GM12892 (cell line): ENCODE data around the gene PGAM5.

Source experiments
- DNase-seq: peaks from one replicate; pipeline ENCODE4 v3.0.0; 2011; ENCODE audit not compliant: insufficient read length
- FAIRE-seq: peaks from 2 replicates; lab custom pipeline; 2011; peaks lifted over from hg19 to GRCh38; lab: Jason Lieb, UNC
- POLR2A ChIP-seq: IDR thresholded peaks from 2 replicates; pipeline ENCODE4 v1.6.1; 2011; ENCODE audit warnings: low read depth, low read length, control low read depth
- POLR2AphosphoS5 ChIP-seq: IDR thresholded peaks from 2 replicates; pipeline ENCODE4 v1.6.1; 2011; ENCODE audit warnings: low read depth, low read length, control low read depth
- TAF1 ChIP-seq: IDR thresholded peaks from 2 replicates; pipeline ENCODE4 v1.6.1; 2011; ENCODE audit warnings: low read depth, mild to moderate bottlenecking, control low read depth, low read length, borderline replicate concordance

Gene PGAM5

DNA sequence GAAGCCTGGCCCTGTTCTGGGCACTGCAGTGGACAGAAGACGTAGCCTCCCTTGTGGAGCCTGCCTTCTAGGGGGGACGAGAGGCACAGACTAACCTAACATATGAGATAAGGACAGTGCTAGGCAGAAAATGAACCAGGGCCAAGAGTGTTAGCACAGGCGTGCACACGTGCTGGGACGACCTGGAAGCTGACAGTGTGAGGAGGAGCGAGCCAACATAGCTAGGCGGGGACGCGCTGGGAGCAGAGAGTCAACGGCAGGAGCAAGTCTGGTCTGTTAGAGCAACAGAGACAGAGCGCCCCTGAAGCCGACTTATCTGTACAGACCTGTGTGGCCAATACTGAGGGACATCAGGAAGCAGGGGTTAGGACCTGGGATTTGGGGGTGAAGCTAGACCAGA, 15.2 kb upstream of the PGAM5 start:
- DNase-seq = no peak
- no peak for FAIRE-seq
- TF ChIP-seq TAF1 = no peak
- TF ChIP-seq POLR2AphosphoS5 = no peak
- TF ChIP-seq POLR2A = no peak

DNA sequence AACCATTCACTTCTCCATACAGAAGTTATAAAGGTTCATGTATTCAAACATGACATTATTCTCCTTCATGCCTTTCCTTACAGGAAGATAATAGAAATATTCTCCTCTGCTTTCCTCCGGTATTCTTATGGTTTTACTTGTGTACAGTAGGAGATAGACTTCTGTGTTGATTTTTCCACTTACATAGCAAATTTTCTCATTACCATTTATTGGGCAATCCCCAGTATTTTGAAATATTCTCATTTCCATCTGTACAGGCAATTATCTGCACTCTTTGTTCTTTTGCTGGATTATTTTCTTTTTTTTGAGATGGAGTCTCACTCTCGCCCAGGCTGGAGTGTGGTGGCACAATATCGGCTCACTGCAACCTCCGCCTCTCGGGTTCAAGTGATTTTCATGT, 12.3 kb upstream of the PGAM5 start:
- TF ChIP-seq POLR2A (no peak), POLR2AphosphoS5 (no peak), TAF1 (no peak)
- FAIRE-seq (no peak), DNase-seq (no peak)

GRCh38 chr12:132700212-132700822, 10.3 kb upstream of the PGAM5 start:
- peak; percentile 79 for FAIRE-seq
- no peak for DNase-seq
- TF ChIP-seq POLR2A (no peak), POLR2AphosphoS5 (no peak), TAF1 (no peak)

- no peak for DNase-seq
- no peak for FAIRE-seq
- TF ChIP-seq POLR2A = no peak
- no peak for TF ChIP-seq POLR2AphosphoS5
- no peak for TF ChIP-seq TAF1
These were observed 8.0 kb upstream of the PGAM5 start for GRCh38 chr12:132702640-132703039.

GRCh38 chr12:132703641-132704040, 7.0 kb upstream of the PGAM5 start:
- no peak for DNase-seq
- no peak for FAIRE-seq
- no peak for TF ChIP-seq TAF1
- TF ChIP-seq POLR2AphosphoS5 = no peak
- TF ChIP-seq POLR2A = no peak

- no peak for DNase-seq
- TF ChIP-seq POLR2AphosphoS5 (no peak), POLR2A (no peak), TAF1 (no peak)
- no peak for FAIRE-seq
These were observed 3.4 kb upstream of the PGAM5 start for GRCh38 chr12:132707241-132707640.

- FAIRE-seq (no peak), DNase-seq (no peak)
- TF ChIP-seq TAF1 = no peak
- TF ChIP-seq POLR2AphosphoS5 = no peak
- no peak for TF ChIP-seq POLR2A
These were observed 2.5 kb upstream of the PGAM5 start for GRCh38 chr12:132708150-132708549.

DNA sequence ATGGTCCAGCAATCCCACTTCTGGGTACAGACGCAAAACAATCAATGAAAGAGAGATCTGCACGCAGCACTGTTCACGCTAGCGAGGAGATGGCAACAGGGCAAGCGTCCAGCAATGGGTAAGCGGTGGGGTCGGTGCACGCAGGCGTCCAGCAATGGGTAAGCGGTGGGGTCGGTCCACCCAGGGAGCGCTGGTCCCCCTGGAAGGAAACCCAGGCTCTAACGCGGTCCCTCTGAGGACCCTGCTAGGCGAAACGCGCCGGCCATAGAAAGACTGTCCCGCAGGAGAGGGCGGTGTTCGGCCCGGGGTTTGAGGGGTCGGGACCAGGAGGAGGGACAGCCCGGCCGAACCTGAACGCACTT, 618 bp upstream of the PGAM5 start:
- DNase-seq (no peak), FAIRE-seq (no peak)
- TF ChIP-seq POLR2AphosphoS5 (no peak), TAF1 (no peak), POLR2A (no peak)

- DNase-seq (no peak), FAIRE-seq (peak; percentile 44)
These were observed 620 bp downstream of the PGAM5 start for GRCh38 chr12:132711080-132711843.

GRCh38 chr12:132713123-132713522, 2.5 kb downstream of the PGAM5 start:
- FAIRE-seq (no peak), DNase-seq (no peak)
- TF ChIP-seq TAF1 (no peak), POLR2A (no peak), POLR2AphosphoS5 (no peak)

More at GRCh38 chr12:132711080-132711843, 620 bp downstream of the PGAM5 start:
- no peak for TF ChIP-seq POLR2A
- TF ChIP-seq POLR2AphosphoS5 = no peak
- no peak for TF ChIP-seq TAF1

- no peak for FAIRE-seq
- no peak for DNase-seq
- TF ChIP-seq TAF1 (no peak), POLR2A (no peak), POLR2AphosphoS5 (no peak)
These were observed 5.2 kb downstream of the PGAM5 start for GRCh38 chr12:132715874-132716273.

GRCh38 chr12:132716356-132716755, 5.7 kb downstream of the PGAM5 start:
- FAIRE-seq = no peak
- TF ChIP-seq POLR2A = no peak
- TF ChIP-seq TAF1 = no peak
- no peak for TF ChIP-seq POLR2AphosphoS5
- DNase-seq = no peak

DNA sequence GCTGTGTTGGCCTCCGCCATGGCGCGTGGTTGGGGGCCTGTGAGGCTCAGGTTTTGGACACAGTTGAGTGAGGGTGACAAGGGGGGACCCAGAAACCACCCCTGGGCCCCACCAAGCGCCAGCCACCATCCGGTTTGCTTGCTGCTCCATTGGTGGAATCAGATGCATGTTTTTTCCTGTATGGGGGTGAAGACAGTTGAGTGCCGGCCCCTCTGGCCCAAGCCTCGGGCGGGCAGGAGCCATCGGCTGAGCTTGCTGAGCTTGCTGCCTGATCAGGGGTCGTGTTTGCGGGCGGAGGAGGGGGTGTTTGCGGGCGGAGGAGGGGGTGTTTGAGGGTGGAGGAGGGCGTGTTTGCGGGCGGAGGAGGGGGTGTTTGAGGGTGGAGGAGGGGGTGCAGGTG, 6.4 kb downstream of the PGAM5 start:
- FAIRE-seq (no peak), DNase-seq (no peak)
- TF ChIP-seq POLR2AphosphoS5 (no peak), TAF1 (no peak), POLR2A (no peak)
